Measurements from ENCODE around the gene ANKS1B. TPM values are rescaled to one million over a fixed set of nuclear protein-coding genes. Genes with fewer than 3 reads are reported as not detected.

Gene ANKS1B
- total RNA-seq, 1 experiment from 2014 or later = 0.61 TPM

DNA sequence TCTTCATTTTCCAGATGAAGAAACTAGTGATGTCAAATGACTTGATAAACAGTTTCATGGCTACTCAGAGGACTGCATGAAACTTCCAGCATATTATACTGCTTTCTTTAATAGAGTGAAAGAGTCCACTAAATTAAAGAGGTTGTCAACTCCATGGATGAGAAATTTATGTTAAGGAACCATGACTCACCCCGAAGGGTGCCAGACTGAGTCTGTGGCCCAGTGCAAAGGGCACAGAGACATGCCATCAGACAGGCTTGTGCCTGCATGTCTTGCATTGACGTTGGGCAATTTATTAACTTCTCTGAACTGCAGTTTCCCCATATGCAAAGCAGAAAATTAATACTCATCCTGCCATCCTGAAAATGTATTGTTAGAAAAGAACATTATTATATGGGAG, 957.3 kb downstream of the ANKS1B start:
- no peaks in the 10 kb centered on the region for H3K9me3 ChIP-seq
- ChIA-PET POLR2A (no interaction called here), CTCF (no interaction called here)
- Mint-ChIP-seq H3K27ac (ENCODE audit: unreplicated experiment) (no peak overlapping the region), H3K4me3 (ENCODE audit: unreplicated experiment) (no peak overlapping the region), H3K9me3 (ENCODE audit: unreplicated experiment) (no peaks in the 10 kb centered on the region), H3K27me3 (ENCODE audit: insufficient read depth, unreplicated experiment) (peaks cover 6% of the 10 kb centered on the region), H3K36me3 (ENCODE audit: insufficient read depth, unreplicated experiment) (no peaks in the 10 kb centered on the region), H3K4me1 (ENCODE audit: low read depth, unreplicated experiment) (no peaks in the 10 kb centered on the region)
- no peaks in the 10 kb centered on the region for H3K36me3 ChIP-seq (ENCODE audit: control insufficient read depth, insufficient read depth, low read length)
- TF ChIP-seq, protein P1, sequence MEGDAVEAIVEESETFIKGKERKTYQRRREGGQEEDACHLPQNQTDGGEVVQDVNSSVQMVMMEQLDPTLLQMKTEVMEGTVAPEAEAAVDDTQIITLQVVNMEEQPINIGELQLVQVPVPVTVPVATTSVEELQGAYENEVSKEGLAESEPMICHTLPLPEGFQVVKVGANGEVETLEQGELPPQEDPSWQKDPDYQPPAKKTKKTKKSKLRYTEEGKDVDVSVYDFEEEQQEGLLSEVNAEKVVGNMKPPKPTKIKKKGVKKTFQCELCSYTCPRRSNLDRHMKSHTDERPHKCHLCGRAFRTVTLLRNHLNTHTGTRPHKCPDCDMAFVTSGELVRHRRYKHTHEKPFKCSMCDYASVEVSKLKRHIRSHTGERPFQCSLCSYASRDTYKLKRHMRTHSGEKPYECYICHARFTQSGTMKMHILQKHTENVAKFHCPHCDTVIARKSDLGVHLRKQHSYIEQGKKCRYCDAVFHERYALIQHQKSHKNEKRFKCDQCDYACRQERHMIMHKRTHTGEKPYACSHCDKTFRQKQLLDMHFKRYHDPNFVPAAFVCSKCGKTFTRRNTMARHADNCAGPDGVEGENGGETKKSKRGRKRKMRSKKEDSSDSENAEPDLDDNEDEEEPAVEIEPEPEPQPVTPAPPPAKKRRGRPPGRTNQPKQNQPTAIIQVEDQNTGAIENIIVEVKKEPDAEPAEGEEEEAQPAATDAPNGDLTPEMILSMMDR (IDR thresholded peaks at IDR 0.05; ENCODE audit: insufficient read depth in 1 of 2, low read depth in 1 of 2, low read length in 1 of 2, severe bottlenecking in 1 of 2, unreplicated experiment in 1 of 2) = no peak
- H3K4me3 ChIP-seq (ENCODE audit: low read depth, low read length) = no peak overlapping the region
- H3K4me1 ChIP-seq = no peaks in the 10 kb centered on the region
- no peak for DNase-seq
- no peaks in the 10 kb centered on the region for H3K27me3 ChIP-seq (replicated peaks; ENCODE audit: control insufficient read depth, insufficient read depth, low read length)
- BruUV-seq (replicated peaks) = no TSS peak
- intact Hi-C loops (cut with micrococcal nuclease; ENCODE audit: unreplicated experiment) = no loop called here

- H3K27me3 Mint-ChIP-seq (ENCODE audit: insufficient read depth, unreplicated experiment) = peaks cover 7% of the 10 kb centered on the region
Measured at GRCh38 chr12:99027055-99027393, 957.7 kb downstream of the ANKS1B start.

DNA sequence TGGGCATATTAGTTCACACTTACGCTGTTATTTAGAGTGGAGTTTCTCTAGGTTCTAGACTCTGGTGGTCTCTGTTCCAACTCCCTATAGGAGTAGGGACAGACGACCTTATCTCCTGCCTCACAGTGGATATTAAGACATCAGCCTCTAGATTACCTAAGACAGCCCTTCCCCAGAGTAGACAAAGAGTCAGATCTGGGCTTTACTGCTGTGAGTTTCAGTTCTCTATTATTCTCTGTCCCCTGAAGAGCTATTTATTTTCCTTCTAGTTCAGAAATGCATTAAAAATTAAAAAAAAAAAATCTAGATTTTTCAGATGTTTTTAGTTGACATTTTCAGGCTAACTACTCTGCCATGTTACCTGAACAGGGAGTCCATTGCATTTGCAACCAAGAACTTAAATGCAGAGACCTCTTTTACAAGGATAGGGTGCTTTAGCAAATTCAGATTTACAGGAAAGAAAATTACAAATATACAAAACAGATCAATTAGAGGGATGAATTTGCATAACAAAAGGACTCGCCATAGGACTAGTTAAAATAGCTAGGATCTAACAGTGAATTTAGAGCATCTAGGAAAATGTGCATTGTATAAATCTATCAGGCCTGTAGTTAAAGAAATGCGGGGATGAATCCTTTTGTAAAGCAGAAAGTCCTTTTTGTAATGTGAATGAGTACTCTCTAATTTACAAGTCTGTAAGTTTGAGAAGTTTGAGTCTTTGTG, 958.2 kb downstream of the ANKS1B start:
- no peaks in the 10 kb centered on the region for H3K9me3 ChIP-seq
- H3K36me3 ChIP-seq (ENCODE audit: control insufficient read depth, insufficient read depth, low read length) = no peaks in the 10 kb centered on the region
- Mint-ChIP-seq H3K4me1 (ENCODE audit: low read depth, unreplicated experiment) (no peaks in the 10 kb centered on the region), H3K27me3 (ENCODE audit: insufficient read depth, unreplicated experiment) (peaks cover 7% of the 10 kb centered on the region), H3K9me3 (ENCODE audit: unreplicated experiment) (no peaks in the 10 kb centered on the region), H3K27ac (ENCODE audit: unreplicated experiment) (no peak overlapping the region), H3K36me3 (ENCODE audit: insufficient read depth, unreplicated experiment) (no peaks in the 10 kb centered on the region), H3K4me3 (ENCODE audit: unreplicated experiment) (no peak overlapping the region)
- intact Hi-C loops (cut with micrococcal nuclease; ENCODE audit: unreplicated experiment) = no loop called here
- no peaks in the 10 kb centered on the region for H3K4me1 ChIP-seq
- ChIA-PET CTCF (no interaction called here), POLR2A (no interaction called here)
- DNase-seq = no peak
- H3K27me3 ChIP-seq (replicated peaks; ENCODE audit: control insufficient read depth, insufficient read depth, low read length) = no peaks in the 10 kb centered on the region
- no TSS peak for BruUV-seq (replicated peaks)
- H3K4me3 ChIP-seq (ENCODE audit: low read depth, low read length) = no peak overlapping the region
- TF ChIP-seq, protein P1 (IDR thresholded peaks at IDR 0.05; ENCODE audit: insufficient read depth in 1 of 2, low read depth in 1 of 2, low read length in 1 of 2, severe bottlenecking in 1 of 2, unreplicated experiment in 1 of 2) = no peak

More at GRCh38 chr12:99027055-99027393, 957.7 kb downstream of the ANKS1B start:
- DNase-seq = no peak
- H3K4me1 ChIP-seq = no peaks in the 10 kb centered on the region
- Mint-ChIP-seq H3K36me3 (ENCODE audit: insufficient read depth, unreplicated experiment) (no peaks in the 10 kb centered on the region), H3K9me3 (ENCODE audit: unreplicated experiment) (no peaks in the 10 kb centered on the region), H3K4me1 (ENCODE audit: low read depth, unreplicated experiment) (no peaks in the 10 kb centered on the region), H3K4me3 (ENCODE audit: unreplicated experiment) (no peak overlapping the region), H3K27ac (ENCODE audit: unreplicated experiment) (no peak overlapping the region)
- no peaks in the 10 kb centered on the region for H3K36me3 ChIP-seq (ENCODE audit: control insufficient read depth, insufficient read depth, low read length)
- H3K9me3 ChIP-seq = no peaks in the 10 kb centered on the region
- ChIA-PET CTCF (no interaction called here), POLR2A (no interaction called here)
- TF ChIP-seq, protein P1 (IDR thresholded peaks at IDR 0.05; ENCODE audit: insufficient read depth in 1 of 2, low read depth in 1 of 2, low read length in 1 of 2, severe bottlenecking in 1 of 2, unreplicated experiment in 1 of 2) = no peak
- no peak overlapping the region for H3K4me3 ChIP-seq (ENCODE audit: low read depth, low read length)
- BruUV-seq (replicated peaks) = no TSS peak
- intact Hi-C loops (cut with micrococcal nuclease; ENCODE audit: unreplicated experiment) = no loop called here
- no peaks in the 10 kb centered on the region for H3K27me3 ChIP-seq (replicated peaks; ENCODE audit: control insufficient read depth, insufficient read depth, low read length)

All from Caco-2 (cell line).